A549 (cell line): ENCODE measurements around the gene UACA. TPM values are rescaled to one million over a fixed set of nuclear protein-coding genes. Genes with fewer than 3 reads are reported as not detected.
"Not testable (repeated sequence)": the region's sequence is repeated elsewhere in the genome, so short reads cannot be mapped to it uniquely, and the experiment has no call there.

Experiments used
- ATAC-seq, 2 experiments: fragments of 200-7000 bp in 1 of 2; fragments of >200 bp in 1 of 2; cut with Nextera tagmentation in 1 of 2; cut with Tn5 transposase in 1 of 2; 3 replicates each; pipeline versions ENCODE4 v1.8.0 to v1.9.1; 2018 to 2020; ENCODE audit warnings: mild to moderate bottlenecking in 1 of 2, moderate library complexity in 1 of 2
- CTCF ChIA-PET: fragments of 300-600 bp; sonication (Branson Sonifier 250); formaldehyde crosslinking; extraction: SDS; loops from one replicate; lab custom pipeline; 2021; ENCODE audit warnings: antibody characterized with exemption, inconsistent platforms; lab: Yijun Ruan, JAX
- POLR2A ChIA-PET: fragments of 350-600 bp; formaldehyde crosslinking; extraction: SDS; loops from one replicate; lab custom pipeline; 2021; ENCODE audit warnings: antibody characterized with exemption, inconsistent platforms; lab: Yijun Ruan, JAX
- DNase-seq, 2 experiments: peaks; one replicate each; pipeline versions ENCODE4 v3.0.0 to v3.0.0-alpha.2; 2011 to 2016; ENCODE audit warnings: low read depth in 1 of 2, low spot score in 1 of 2
- FAIRE-seq: peaks from 2 replicates; lab custom pipeline; 2011; peaks lifted over from hg19 to GRCh38; lab: Jason Lieb, UNC
- H3K27ac ChIP-seq, 2 experiments: fragments of >200 bp; sonication (Bioruptor Twin); formaldehyde crosslinking; 3 replicates each; pipeline ENCODE4 v1.5.1; 2016 to 2017
- H3K4me1 ChIP-seq: fragments of >200 bp; sonication (Bioruptor Twin); formaldehyde crosslinking; 3 replicates; pipeline ENCODE4 v1.6.1; 2016
- H3K4me2 ChIP-seq: fragments of >200 bp; sonication (Bioruptor Twin); formaldehyde crosslinking; 3 replicates; pipeline ENCODE4 v1.6.1; 2016
- H3K4me3 ChIP-seq: fragments of >200 bp; sonication (Bioruptor Twin); formaldehyde crosslinking; 3 replicates; pipeline ENCODE4 v1.5.1; 2016
- H3K9me3 ChIP-seq: fragments of >200 bp; sonication (Bioruptor Twin); formaldehyde crosslinking; 3 replicates; pipeline ENCODE4 v1.6.1; 2016
- CEBPB ChIP-seq, 2 experiments: fragments of >200 bp in 1 of 2; sonication (Bioruptor Twin) in 1 of 2; formaldehyde crosslinking in 1 of 2; IDR thresholded peaks; 2 replicates each; pipeline ENCODE4 v1.6.1; 2012 to 2016
- CHD2 ChIP-seq: fragments of 150-350 bp; IDR thresholded peaks from 2 replicates; pipeline ENCODE4 v1.6.1; 2014; ENCODE audit warnings: low read length; ENCODE audit not compliant: partially characterized antibody
- EP300 ChIP-seq, 2 experiments: fragments of >200 bp; sonication (Bioruptor Twin); formaldehyde crosslinking; IDR thresholded peaks; 2 replicates in 1 of 2; 3 replicates in 1 of 2; pipeline ENCODE4 v1.6.1; 2016 to 2017
- ESRRA ChIP-seq: fragments of 150-350 bp; IDR thresholded peaks from 2 replicates; pipeline ENCODE4 v1.6.1; 2014; ENCODE audit warnings: mild to moderate bottlenecking, low read length, borderline replicate concordance
- HOXA7 ChIP-seq: fragments of 250-450 bp; sonication (Bioruptor Pico); IDR thresholded peaks from 2 replicates; pipeline ENCODE4 v1.5.0; 2020; ENCODE audit warnings: mild to moderate bottlenecking, moderate library complexity
- MAFK ChIP-seq: fragments of 450-650 bp; IDR thresholded peaks from 2 replicates; pipeline ENCODE4 v1.6.1; 2014; ENCODE audit not compliant: partially characterized antibody
- MAZ ChIP-seq: fragments of 150-350 bp; IDR thresholded peaks from 2 replicates; pipeline ENCODE4 v1.6.1; 2014; ENCODE audit warnings: antibody characterized with exemption, low read depth, low read length, borderline replicate concordance
- NPAS2 ChIP-seq: fragments of 250-450 bp; sonication (Bioruptor Pico); IDR thresholded peaks from 2 replicates; pipeline ENCODE4 v1.8.0; 2022; ENCODE audit warnings: mild to moderate bottlenecking, moderate library complexity, borderline replicate concordance
- RCOR1 ChIP-seq: fragments of 150-350 bp; IDR thresholded peaks from 2 replicates; pipeline ENCODE4 v1.6.1; 2014; ENCODE audit warnings: antibody characterized with exemption, low read length, low read depth
- RNF2 ChIP-seq: fragments of 200-600 bp; sonication (generic); IDR thresholded peaks from 2 replicates; pipeline ENCODE4 v1.6.1; 2016; ENCODE audit warnings: low read depth, mild to moderate bottlenecking, antibody characterized with exemption, moderate library complexity, borderline replicate concordance
- SMC3 ChIP-seq: fragments of >200 bp; sonication (Bioruptor Twin); formaldehyde crosslinking; IDR thresholded peaks from 3 replicates; pipeline ENCODE4 v1.6.1; 2018; ENCODE audit warnings: inconsistent platforms
- WGBS: methylation state at CpG from one replicate; pipeline ENCODE4 v1.1.6; 2017; ENCODE audit errors: missing lambda C conversion rate; 5-methylcytosine and 5-hydroxymethylcytosine counted together
- polyA plus RNA-seq, 4 experiments: library from polyadenylated mRNA; depleted of rRNA in 3 of 4; stranded (reverse); fragments of >200 nt; fragmentation: RNase III in 1 of 4; extraction: RNeasy Plus Mini Kit Qiagen cat#74134 plus additional on column Dnase treatment in 1 of 4; gene quantifications; 2 replicates in 3 of 4; 3 replicates in 1 of 4; pipeline ENCODE4 v1.2.3, GENCODE V29; 2011 to 2017
- TF ChIP-seq, protein P1 (sequence below): IDR thresholded peaks from 2 replicates; pipeline ENCODE4 v1.6.1; 2012
- TF ChIP-seq, protein P2 (sequence below): IDR thresholded peaks from 2 replicates; pipeline ENCODE4 v1.6.1; 2012
- TF ChIP-seq, protein P3 (sequence below): fragments of 200-600 bp; sonication (generic); IDR thresholded peaks from 2 replicates; pipeline ENCODE4 v1.6.1; 2016; ENCODE audit warnings: antibody characterized with exemption, mild to moderate bottlenecking, moderate library complexity
- TF ChIP-seq, protein P4 (sequence below): IDR thresholded peaks from 2 replicates; pipeline ENCODE4 v1.6.1; 2012; ENCODE audit warnings: low read depth, borderline replicate concordance
- TF ChIP-seq, protein P5 (sequence below): fragments of 250-450 bp; sonication (Bioruptor Pico); IDR thresholded peaks from 2 replicates; pipeline ENCODE4 v1.5.0; 2020; ENCODE audit warnings: low read depth, mild to moderate bottlenecking, moderate library complexity

UACA gene
- polyA plus RNA-seq, 2 of the 4 experiments (the other 2 are of a cell fraction), result 31.9 to 80.4 TPM

DNA sequence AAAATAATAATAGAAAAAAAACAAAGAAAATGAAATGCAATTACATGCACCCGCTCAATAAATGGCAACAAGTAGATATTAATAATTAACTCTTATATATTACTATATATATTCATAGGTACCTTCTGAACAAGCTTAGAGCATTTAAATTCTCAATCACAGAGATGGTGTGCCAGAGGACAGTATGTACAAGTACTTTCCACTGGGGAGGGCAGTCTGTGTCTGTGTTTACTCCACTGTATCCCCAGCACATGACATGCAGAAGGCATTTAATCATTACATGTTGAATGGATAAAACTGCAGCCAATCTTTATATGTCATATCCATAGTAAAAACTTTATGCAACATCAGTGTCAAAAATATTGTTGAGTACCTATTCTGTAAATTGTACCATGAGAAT lies 97.8 kb downstream of the UACA start:
- 95% methylated on average over 1 of the region's 1 CpG for WGBS
- ATAC-seq (no peak), FAIRE-seq (peak; percentile 84), DNase-seq (no peak)
- POLR2A ChIA-PET, result no interaction called here
- Histone ChIP-seq H3K4me3 (no peak overlapping the region), H3K4me1 (peaks cover 5% of the 10 kb centered on the region), H3K4me2 (no peak overlapping the region), H3K27ac (no peak overlapping the region), H3K9me3 (no peaks in the 10 kb centered on the region)
- CTCF ChIA-PET, result interaction anchor here (0.9 to 6.7 kb wide), 5 partner anchors 11 to 209 kb away, joined by 3 to 43 read pairs (median 4); no protein-coding TSS in a partner anchor
- TF ChIP-seq SMC3 (no peak), MAZ (no peak), HOXA7 (CRISPR knock-in tag) (no peak), NPAS2 (CRISPR knock-in tag) (no peak), CHD2 (no peak), EP300 (IDR thresholded peaks at IDR 0.05) (no peak)
- TF ChIP-seq, protein P1, sequence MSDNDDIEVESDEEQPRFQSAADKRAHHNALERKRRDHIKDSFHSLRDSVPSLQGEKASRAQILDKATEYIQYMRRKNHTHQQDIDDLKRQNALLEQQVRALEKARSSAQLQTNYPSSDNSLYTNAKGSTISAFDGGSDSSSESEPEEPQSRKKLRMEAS, result no peak
- TF ChIP-seq, protein P2, sequence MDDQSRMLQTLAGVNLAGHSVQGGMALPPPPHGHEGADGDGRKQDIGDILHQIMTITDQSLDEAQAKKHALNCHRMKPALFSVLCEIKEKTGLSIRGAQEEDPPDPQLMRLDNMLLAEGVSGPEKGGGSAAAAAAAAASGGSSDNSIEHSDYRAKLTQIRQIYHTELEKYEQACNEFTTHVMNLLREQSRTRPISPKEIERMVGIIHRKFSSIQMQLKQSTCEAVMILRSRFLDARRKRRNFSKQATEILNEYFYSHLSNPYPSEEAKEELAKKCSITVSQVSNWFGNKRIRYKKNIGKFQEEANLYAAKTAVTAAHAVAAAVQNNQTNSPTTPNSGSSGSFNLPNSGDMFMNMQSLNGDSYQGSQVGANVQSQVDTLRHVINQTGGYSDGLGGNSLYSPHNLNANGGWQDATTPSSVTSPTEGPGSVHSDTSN, result no peak
- TF ChIP-seq, protein P3, sequence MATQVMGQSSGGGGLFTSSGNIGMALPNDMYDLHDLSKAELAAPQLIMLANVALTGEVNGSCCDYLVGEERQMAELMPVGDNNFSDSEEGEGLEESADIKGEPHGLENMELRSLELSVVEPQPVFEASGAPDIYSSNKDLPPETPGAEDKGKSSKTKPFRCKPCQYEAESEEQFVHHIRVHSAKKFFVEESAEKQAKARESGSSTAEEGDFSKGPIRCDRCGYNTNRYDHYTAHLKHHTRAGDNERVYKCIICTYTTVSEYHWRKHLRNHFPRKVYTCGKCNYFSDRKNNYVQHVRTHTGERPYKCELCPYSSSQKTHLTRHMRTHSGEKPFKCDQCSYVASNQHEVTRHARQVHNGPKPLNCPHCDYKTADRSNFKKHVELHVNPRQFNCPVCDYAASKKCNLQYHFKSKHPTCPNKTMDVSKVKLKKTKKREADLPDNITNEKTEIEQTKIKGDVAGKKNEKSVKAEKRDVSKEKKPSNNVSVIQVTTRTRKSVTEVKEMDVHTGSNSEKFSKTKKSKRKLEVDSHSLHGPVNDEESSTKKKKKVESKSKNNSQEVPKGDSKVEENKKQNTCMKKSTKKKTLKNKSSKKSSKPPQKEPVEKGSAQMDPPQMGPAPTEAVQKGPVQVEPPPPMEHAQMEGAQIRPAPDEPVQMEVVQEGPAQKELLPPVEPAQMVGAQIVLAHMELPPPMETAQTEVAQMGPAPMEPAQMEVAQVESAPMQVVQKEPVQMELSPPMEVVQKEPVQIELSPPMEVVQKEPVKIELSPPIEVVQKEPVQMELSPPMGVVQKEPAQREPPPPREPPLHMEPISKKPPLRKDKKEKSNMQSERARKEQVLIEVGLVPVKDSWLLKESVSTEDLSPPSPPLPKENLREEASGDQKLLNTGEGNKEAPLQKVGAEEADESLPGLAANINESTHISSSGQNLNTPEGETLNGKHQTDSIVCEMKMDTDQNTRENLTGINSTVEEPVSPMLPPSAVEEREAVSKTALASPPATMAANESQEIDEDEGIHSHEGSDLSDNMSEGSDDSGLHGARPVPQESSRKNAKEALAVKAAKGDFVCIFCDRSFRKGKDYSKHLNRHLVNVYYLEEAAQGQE, result no peak
- TF ChIP-seq, protein P4, sequence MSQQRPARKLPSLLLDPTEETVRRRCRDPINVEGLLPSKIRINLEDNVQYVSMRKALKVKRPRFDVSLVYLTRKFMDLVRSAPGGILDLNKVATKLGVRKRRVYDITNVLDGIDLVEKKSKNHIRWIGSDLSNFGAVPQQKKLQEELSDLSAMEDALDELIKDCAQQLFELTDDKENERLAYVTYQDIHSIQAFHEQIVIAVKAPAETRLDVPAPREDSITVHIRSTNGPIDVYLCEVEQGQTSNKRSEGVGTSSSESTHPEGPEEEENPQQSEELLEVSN, result no peak

DNA sequence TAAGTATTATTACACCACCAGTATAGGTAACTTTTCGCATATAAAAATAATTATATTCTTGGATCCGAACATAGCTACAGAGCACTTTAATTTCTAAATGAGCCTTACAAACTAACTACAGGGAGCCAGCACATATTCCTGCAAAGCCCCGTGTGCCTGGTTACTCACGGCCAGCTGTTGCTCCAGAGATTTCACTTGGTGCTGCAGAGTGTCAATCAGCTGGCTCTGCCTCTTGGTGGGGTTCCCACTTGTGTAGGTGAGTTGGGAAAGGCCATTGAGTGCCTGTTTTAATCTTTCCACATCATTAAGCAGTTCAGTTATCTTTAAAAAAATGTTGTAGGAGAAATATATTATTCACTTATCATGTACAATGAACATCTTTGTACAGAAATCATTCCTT lies 98.9 kb downstream of the UACA start:
- Histone ChIP-seq H3K4me3 (no peak overlapping the region), H3K4me1 (no peaks in the 10 kb centered on the region), H3K27ac (no peak overlapping the region), H3K9me3 (no peaks in the 10 kb centered on the region), H3K4me2 (no peak overlapping the region)
- DNase-seq, result no peak
- ChIA-PET POLR2A (no interaction called here), CTCF (interaction anchor here (0.9 to 6.7 kb wide), 6 partner anchors 10 to 210 kb away, joined by 3 to 43 read pairs (median 4); no protein-coding TSS in a partner anchor)
- no peak for ATAC-seq
- peak; percentile 49 for FAIRE-seq
- WGBS, result 96% methylated on average over 4 of the region's 4 CpGs
- TF ChIP-seq RNF2 (no peak), ESRRA (no peak), RCOR1 (no peak), CHD2 (no peak), MAFK (no peak), EP300 (IDR thresholded peaks at IDR 0.05) (no peak), CEBPB (IDR thresholded peaks at IDR 0.05) (no peak)
- TF ChIP-seq, protein P5, sequence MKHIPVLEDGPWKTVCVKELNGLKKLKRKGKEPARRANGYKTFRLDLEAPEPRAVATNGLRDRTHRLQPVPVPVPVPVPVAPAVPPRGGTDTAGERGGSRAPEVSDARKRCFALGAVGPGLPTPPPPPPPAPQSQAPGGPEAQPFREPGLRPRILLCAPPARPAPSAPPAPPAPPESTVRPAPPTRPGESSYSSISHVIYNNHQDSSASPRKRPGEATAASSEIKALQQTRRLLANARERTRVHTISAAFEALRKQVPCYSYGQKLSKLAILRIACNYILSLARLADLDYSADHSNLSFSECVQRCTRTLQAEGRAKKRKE (CRISPR knock-in tag), result no peak

DNA sequence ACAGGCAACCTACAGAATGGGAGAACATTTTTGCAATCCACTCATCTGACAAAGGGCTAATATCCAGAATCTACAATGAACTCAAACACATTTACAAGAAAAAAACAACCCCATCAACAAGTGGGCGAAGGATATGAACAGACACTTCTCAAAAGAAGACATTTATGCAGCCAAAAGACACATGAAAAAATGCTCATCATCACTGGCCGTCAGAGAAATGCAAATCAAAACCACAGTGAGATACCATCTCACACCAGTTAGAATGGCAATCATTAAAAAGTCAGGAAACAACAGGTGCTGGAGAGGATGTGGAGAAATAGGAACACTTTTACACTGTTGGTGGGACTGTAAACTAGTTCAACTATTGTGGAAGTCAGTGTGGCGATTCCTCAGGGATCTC lies 100.3 kb downstream of the UACA start:
- CTCF ChIA-PET, result interaction anchor here (1.7 kb wide), 1 partner anchor 60 kb away, joined by 4 read pairs; no protein-coding TSS in a partner anchor
- 81% methylated on average over 3 of the region's 3 CpGs for WGBS
- H3K4me2 ChIP-seq, DNase-seq, POLR2A ChIA-PET, FAIRE-seq, ATAC-seq, H3K27ac ChIP-seq, H3K9me3 ChIP-seq, H3K4me3 ChIP-seq, H3K4me1 ChIP-seq: not testable (repeated sequence)
